HG03108 (cell line): ENCODE results near the gene PTPN12.
"Not testable (repeated sequence)": the region's sequence is repeated elsewhere in the genome, so short reads cannot be mapped to it uniquely, and the experiment has no call there.

ENCODE experiments used
- ATAC-seq: cut with Tn5 transposase; IDR thresholded peaks from one replicate; pipeline ENCODE4 v1.9.1; 2021; ENCODE audit warnings: moderate library complexity; ENCODE audit not compliant: unreplicated experiment

Gene PTPN12

DNA sequence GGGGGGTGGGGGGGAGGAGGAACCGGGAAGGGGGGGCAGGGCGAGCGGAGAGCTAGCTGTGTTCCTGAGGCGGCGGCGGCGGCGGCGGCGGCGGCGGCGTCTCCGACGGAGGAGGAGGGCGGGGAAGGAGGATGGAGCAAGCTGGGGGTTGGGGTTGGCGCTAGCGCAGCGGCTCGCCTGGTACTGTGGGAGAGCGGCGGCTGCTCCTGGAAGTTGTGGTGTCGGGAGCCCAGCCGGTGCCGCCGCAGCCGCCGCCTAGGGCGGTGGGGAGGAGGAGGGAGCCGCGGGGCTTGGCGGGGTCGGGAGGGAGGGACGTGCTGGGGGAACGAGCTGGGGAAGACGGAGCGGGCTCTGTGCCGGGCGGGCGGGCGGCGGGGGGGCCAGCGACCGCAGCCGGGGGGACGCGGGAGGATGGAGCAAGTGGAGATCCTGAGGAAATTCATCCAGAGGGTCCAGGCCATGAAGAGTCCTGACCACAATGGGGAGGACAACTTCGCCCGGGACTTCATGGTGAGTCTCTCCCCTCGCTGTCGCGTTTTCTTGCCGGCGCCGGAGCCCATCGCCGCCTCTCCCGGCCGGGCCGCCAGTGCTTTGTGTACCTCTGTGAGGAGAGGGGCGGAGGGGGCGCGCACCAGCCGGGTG is at the start of gene PTPN12:
TSS of gene PTPN12 (plus strand) at position 160 of the 642 bp plus-strand sequence. CDS start at position 412, 252 bp downstream.
- ATAC-seq = peak; percentile 32

DNA sequence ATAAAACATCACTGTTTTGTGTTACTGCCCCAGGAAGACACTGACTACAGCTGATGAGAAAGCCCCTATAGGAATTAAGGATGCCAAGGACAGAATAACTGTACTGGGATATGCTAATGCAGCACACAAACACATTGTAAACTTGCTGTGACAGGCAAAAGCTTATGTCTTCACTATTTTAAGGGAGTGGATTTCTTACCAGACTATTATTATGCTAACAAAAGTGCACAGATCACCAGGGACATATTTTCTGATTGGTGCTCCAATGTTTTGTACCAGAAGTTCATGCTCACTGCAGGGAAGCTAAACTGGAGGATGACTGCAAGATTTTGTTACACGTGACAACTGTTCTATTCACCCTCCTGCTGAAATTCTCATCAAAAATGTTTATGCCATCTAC is 48.1 kb upstream of the PTPN12 start:
- no peak for ATAC-seq

- no peak for ATAC-seq
Observed at GRCh38 chr7:77497079-77497478, 40.0 kb upstream of the PTPN12 start.

GRCh38 chr7:77498659-77499379 is 38.3 kb upstream of the PTPN12 start:
- no peak for ATAC-seq

DNA sequence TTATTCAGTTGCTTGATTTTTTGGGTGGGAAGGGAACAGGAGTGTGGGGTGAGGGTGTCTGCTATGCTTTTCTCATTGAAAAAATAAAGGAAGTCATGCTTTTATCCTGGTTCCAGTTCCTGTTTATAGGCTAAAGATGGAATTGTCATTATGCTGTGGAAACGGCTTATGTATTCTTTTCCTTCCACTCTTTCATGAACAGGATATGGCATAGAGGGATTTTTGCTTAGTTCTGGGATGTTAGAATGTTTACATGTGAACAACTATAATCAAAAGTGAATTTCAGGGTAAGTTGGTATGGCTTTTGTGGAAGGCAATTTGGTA is 35.9 kb upstream of the PTPN12 start:
- ATAC-seq = no peak

DNA sequence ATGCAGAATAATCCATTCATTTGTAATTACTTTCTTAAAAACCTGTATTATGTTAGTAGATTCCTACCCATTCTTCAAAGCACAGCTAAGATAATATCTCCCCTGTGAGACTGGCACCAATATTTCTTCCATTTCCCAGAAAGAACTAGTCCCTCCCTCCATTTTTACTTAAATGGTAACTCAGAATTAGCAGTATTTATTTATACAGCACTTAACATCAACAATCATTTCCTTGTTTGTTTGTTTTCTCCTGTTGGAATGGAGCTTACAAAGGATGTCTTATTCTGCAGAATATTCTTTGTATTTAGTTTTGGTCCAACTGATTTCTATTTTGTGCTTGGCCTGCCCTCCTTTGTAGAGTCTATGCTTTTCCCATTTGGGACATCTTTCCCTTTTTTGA is 32.1 kb upstream of the PTPN12 start:
- ATAC-seq = no peak

- ATAC-seq = no peak
Observed at GRCh38 chr7:77506899-77507298, 30.2 kb upstream of the PTPN12 start.

DNA sequence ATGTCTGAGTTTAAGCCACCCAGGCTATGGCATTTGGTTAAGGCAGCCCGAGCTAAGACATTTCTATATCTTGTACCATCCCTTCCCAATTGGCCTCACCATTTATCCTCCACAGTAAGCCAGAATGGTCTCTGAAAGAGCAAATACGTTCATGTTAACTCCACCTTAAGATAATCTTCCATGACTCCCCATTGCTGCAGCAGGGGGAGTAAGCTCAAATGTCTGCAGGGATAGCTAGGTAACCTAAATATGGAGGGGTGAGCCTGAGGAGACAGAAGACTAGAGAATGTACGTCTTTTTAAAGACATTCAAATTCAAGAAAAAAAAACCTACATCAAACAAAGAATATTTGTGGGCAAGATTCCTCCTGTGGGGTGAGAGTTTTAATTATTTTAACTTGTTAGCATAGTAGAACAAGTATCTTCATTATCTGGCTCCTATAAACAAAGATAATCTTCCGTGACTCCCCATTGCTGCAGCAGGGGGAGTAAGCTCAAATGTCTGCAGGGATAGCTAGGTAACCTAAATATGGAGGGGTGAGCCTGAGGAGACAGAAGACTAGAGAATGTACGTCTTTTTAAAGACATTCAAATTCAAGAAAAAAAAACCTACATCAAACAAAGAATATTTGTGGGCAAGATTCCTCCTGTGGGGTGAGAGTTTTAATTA is 24.0 kb upstream of the PTPN12 start:
- ATAC-seq = not testable (repeated sequence)

- ATAC-seq = no peak
Observed at GRCh38 chr7:77516085-77516484, 21.0 kb upstream of the PTPN12 start.

DNA sequence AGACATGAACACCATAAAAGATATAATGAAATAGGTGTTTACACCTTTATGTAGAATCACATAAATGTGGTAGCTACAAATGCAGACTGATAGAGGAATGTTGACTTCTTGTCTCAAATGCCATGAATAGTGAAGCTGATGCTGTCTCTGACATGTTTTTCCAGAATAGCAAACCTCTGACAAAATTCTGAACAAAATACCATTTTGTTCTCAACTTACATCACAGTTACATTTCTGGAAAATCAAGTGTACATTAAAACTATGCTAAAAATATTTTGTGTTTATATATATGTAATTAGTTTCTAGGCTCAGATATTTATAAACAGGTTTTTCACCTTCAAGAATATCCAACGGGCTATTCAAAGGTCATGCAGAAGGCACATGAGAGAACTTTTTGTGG is 16.8 kb upstream of the PTPN12 start:
- no peak for ATAC-seq

DNA sequence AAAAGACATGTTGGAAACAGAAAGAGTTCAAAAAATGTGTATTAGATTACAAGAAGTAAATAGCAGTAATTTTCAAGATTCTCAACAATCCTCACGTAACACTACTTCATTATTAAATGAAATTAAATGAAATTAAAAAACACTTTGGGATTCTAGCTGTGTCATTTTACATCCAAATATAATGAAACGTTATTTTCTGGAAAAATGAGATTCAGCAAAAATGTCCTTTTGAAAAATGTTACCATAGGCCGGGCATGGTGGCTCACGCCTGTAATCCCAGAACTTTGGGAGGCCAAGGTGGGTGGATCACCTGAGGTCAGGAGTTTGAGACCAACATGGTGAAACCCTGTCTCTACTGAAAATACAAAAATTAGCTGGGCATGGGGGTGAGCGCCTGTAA is 15.6 kb upstream of the PTPN12 start:
- not testable (repeated sequence) for ATAC-seq

DNA sequence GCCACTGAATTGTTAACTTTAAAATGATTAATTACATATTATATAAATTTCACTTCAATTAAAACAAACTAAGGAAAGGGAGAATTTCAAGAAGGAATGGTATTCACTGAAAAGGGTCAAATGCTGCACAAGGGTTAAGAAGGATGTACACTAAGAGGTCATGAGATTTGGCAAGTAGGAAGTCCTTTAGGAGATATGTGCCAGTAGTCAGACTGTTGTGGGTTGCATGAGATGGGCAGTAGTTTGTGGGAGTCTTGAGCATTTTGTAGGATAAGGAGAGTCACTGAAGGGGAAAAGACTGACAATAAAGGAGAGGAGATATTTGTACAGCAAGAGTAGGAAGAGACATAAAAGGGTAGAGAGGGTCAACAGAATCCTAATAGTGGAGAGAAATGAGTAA is 12.4 kb upstream of the PTPN12 start:
- ATAC-seq = no peak

GRCh38 chr7:77525231-77525630 is 11.9 kb upstream of the PTPN12 start:
- ATAC-seq = no peak

DNA sequence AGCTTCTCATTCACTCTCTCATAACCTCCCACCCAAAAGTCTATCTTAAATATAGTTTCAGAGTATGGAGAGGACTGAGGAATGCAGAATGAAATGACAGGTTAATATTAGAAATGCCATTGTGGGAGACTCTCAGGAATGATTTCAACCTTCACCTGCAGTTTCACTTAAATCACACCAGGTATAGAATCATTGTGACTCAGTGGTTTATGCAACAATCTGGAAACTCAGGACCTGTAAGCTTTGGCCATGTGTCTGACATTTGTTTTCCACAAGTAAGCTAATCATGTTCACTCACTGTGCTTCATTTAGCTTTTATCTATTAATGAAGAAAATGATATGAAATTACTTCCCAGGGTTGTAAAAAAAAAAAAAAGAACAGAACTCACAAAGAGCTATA is 8.7 kb upstream of the PTPN12 start:
- no peak for ATAC-seq

DNA sequence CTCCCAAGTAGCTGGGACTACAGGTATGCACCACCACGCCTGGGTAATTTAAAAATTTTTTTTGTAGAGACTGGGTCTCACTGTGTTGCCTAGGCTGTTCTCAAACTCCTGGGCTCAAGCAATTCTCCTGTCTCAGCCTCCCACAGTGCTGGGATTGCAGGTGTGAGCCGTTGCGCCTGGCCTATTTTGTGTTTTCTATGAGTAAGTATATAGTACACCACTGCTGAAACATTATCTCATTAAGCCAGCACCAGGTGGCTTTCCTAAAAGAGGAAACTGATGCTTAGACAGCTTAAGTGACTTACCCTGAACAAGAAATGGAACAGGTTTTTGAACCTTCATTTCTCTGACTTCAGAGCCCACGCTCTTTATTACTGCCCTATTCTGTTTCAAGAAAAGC is 7.8 kb upstream of the PTPN12 start:
- no peak for ATAC-seq

GRCh38 chr7:77531038-77531437 is 6.1 kb upstream of the PTPN12 start:
- ATAC-seq = no peak

DNA sequence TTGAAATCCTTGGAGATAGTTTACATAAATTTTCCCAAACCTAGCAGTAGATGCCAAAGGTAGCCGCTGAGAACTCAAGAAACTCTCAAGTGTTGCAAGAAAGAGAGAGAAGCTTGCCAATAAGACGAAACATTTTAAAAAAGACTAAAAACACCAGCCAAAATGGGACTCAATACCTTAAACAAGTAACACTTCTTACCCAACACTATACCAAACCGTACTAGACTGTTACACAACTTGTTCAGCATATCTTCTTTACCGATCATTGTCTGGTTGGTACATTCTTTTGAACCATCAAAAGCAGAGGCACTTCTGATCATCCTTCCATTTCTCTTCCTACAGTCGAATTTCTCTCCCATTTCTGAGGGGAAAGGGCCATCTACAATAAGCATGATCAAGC is 4.8 kb upstream of the PTPN12 start:
- ATAC-seq = no peak

DNA sequence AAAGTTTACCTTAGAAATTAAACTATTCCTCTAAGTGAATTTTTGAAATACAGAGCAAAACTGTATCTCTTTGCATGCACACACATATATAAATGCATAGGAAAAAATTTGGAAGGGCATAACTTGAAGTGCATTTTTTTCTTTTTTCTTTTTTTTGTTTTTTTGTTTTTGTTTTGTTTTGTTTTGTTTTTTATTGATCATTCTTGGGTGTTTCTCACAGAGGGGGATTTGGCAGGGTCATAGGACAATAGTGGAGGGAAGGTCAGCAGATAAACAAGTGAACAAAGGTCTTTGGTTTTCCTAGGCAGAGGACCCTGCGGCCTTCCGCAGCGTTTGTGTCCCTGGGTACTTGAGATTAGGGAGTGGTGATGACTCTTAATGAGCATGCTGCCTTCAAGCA is 4.4 kb upstream of the PTPN12 start:
- not testable (repeated sequence) for ATAC-seq

- ATAC-seq = not testable (repeated sequence)
Observed at GRCh38 chr7:77534046-77534445, 3.0 kb upstream of the PTPN12 start.

GRCh38 chr7:77536017-77536412 is 1.1 kb upstream of the PTPN12 start:
- no peak for ATAC-seq

GRCh38 chr7:77536413-77537135 is 521 bp upstream of the PTPN12 start:
- peak; percentile 93 for ATAC-seq
